Measurements from ENCODE around the gene SULF2. TPM values are rescaled to one million over a fixed set of nuclear protein-coding genes. Genes with fewer than 3 reads are reported as not detected.

The SULF2 gene
- total and polyA plus RNA-seq, 2 donors (not counting 1 experiment from before 2014, with no cell fraction given), result 1.2 to 1.7 TPM

DNA sequence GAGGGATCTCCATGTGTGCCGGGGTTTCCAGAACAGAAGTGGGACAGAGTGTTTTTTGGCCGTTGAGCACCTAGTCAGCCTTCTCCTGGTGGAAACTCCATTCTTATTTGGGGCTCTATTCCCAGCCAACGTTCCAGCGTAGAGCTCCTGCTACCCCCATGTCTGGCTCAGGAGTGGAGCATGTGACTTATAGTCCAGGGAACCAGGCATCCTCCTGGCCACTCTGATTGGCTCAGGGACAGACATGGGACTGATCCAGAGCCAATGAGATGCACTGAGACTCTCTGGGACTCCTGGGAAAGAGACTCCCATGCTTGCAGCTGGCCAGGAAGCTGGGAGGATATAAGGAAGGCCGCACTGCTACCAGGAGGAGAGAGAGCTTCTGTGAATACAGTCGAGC, 87.1 kb downstream of the SULF2 start:
- Mint-ChIP-seq H3K4me3 (no peak overlapping the region), H3K27ac (no peak overlapping the region), H3K27me3 (peaks cover 5% of the 10 kb centered on the region), H3K9me3 (ENCODE audit: insufficient read depth) (peaks cover 2% of the 10 kb centered on the region), H3K4me1 (peaks cover 1% of the 10 kb centered on the region)
- H2AFZ ChIP-seq (ENCODE audit: insufficient read depth, low read depth, low read length, poor library complexity, severe bottlenecking), result no peak overlapping the region
- ATAC-seq (ENCODE audit: low read depth), result no peak
- ChIA-PET CTCF (interaction anchor here (1.0 to 1.6 kb wide), 2 partner anchors 19 to 922 kb away, joined by 4 to 7 read pairs; no protein-coding TSS in a partner anchor), POLR2A (no interaction called here)
- peaks cover 0 to 26% (median 5%) of the 10 kb centered on the region in 3 donors for H3K9me3 ChIP-seq (ENCODE audit: control extremely low read depth in 1 of 3, control insufficient read depth in 2 of 3, insufficient read depth in 1 of 3, low read length in 2 of 3)
- H3K27me3 ChIP-seq (replicated peaks in 1 of 4; ENCODE audit: control extremely low read depth in 1 of 4, control insufficient read depth in 3 of 4, insufficient read depth in 4 of 4, low read length in 3 of 4), result no peaks in the 10 kb centered on the region
- no peaks in the 10 kb centered on the region for H4K20me1 ChIP-seq (ENCODE audit: control insufficient read depth, insufficient read depth, low read length, poor library complexity, severe bottlenecking)
- H3K4me1 ChIP-seq (ENCODE audit: control insufficient read depth in 2 of 2, insufficient read depth in 2 of 2, low read length in 2 of 2), result no peaks in the 10 kb centered on the region
- no peak overlapping the region for H3K4me2 ChIP-seq (replicated peaks; ENCODE audit: low read depth, low read length, poor library complexity, severe bottlenecking)
- H3K79me2 ChIP-seq (ENCODE audit: control insufficient read depth, insufficient read depth, low read length), result no peaks in the 10 kb centered on the region
- WGBS (ENCODE audit: insufficient coverage), result 88% methylated on average over 5 of the region's 6 CpGs
- H3K36me3 ChIP-seq (replicated peaks in 1 of 2; ENCODE audit: control extremely low read depth in 1 of 2, control insufficient read depth in 1 of 2, extremely low read depth in 1 of 2, insufficient read depth in 2 of 2, low read length in 1 of 2), result no peaks in the 10 kb centered on the region
- TF ChIP-seq, protein P1, sequence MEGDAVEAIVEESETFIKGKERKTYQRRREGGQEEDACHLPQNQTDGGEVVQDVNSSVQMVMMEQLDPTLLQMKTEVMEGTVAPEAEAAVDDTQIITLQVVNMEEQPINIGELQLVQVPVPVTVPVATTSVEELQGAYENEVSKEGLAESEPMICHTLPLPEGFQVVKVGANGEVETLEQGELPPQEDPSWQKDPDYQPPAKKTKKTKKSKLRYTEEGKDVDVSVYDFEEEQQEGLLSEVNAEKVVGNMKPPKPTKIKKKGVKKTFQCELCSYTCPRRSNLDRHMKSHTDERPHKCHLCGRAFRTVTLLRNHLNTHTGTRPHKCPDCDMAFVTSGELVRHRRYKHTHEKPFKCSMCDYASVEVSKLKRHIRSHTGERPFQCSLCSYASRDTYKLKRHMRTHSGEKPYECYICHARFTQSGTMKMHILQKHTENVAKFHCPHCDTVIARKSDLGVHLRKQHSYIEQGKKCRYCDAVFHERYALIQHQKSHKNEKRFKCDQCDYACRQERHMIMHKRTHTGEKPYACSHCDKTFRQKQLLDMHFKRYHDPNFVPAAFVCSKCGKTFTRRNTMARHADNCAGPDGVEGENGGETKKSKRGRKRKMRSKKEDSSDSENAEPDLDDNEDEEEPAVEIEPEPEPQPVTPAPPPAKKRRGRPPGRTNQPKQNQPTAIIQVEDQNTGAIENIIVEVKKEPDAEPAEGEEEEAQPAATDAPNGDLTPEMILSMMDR (IDR thresholded peaks at IDR 0.05), result no peak
- TF ChIP-seq EZH2 (IDR thresholded peaks at IDR 0.05; ENCODE audit: borderline replicate concordance, insufficient read depth, low read depth, low read length, poor library complexity, severe bottlenecking), result no peak
- H3K4me3 ChIP-seq (ENCODE audit: control extremely low read depth in 1 of 5, extremely low read depth in 1 of 5, insufficient read depth in 1 of 5, low read depth in 2 of 5, low read length in 4 of 5), result no peak overlapping the region
- intact Hi-C loops (cut with micrococcal nuclease), result no loop called here
- H3K27ac ChIP-seq (ENCODE audit: low read length in 2 of 2), result no peak overlapping the region
- no peak for DNase-seq
- no peak overlapping the region for H3K9ac ChIP-seq (ENCODE audit: low read length)

DNA sequence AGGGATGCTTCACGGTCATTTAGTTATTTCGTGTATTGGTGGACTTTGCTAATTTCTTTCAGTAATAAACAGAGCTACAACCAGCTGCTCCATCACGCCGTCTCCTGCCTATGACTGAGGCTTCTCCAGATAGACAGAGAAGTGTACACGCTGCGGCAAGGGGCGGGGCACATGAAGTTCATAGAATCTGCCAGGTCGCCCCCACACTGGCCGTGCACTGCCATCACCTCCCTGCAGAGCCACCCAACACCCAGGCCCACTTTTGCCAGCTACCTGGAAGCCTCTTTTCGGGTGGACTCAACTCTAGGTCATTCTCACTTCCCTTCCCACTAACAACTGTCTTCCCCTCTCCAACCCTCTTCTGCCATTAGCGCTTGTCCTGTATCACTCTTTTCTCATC, 88.4 kb downstream of the SULF2 start:
- Mint-ChIP-seq H3K27me3 (peaks cover 5% of the 10 kb centered on the region), H3K4me1 (peaks cover 1% of the 10 kb centered on the region), H3K27ac (no peak overlapping the region), H3K4me3 (no peak overlapping the region), H3K9me3 (ENCODE audit: insufficient read depth) (peaks cover 2% of the 10 kb centered on the region)
- no peak for ATAC-seq (ENCODE audit: low read depth)
- H3K4me2 ChIP-seq (replicated peaks; ENCODE audit: low read depth, low read length, poor library complexity, severe bottlenecking), result no peak overlapping the region
- intact Hi-C loops (cut with micrococcal nuclease), result no loop called here
- H4K20me1 ChIP-seq (ENCODE audit: control insufficient read depth, insufficient read depth, low read length, poor library complexity, severe bottlenecking), result no peaks in the 10 kb centered on the region
- no peaks in the 10 kb centered on the region for H3K36me3 ChIP-seq (replicated peaks in 1 of 2; ENCODE audit: control extremely low read depth in 1 of 2, control insufficient read depth in 1 of 2, extremely low read depth in 1 of 2, insufficient read depth in 2 of 2, low read length in 1 of 2)
- TF ChIP-seq EZH2 (IDR thresholded peaks at IDR 0.05; ENCODE audit: borderline replicate concordance, insufficient read depth, low read depth, low read length, poor library complexity, severe bottlenecking), result no peak
- TF ChIP-seq, protein P1 (IDR thresholded peaks at IDR 0.05), result no peak
- H2AFZ ChIP-seq (ENCODE audit: insufficient read depth, low read depth, low read length, poor library complexity, severe bottlenecking), result no peak overlapping the region
- H3K9ac ChIP-seq (ENCODE audit: low read length), result no peak overlapping the region
- H3K27ac ChIP-seq (ENCODE audit: low read length in 2 of 2), result no peak overlapping the region
- POLR2A ChIA-PET, result no interaction called here
- no peaks in the 10 kb centered on the region for H3K4me1 ChIP-seq (ENCODE audit: control insufficient read depth in 2 of 2, insufficient read depth in 2 of 2, low read length in 2 of 2)
- WGBS (ENCODE audit: insufficient coverage), result 97% methylated on average over 11 of the region's 11 CpGs
- no peaks in the 10 kb centered on the region for H3K79me2 ChIP-seq (ENCODE audit: control insufficient read depth, insufficient read depth, low read length)
- no peak for DNase-seq
- no peaks in the 10 kb centered on the region for H3K27me3 ChIP-seq (replicated peaks in 1 of 4; ENCODE audit: control extremely low read depth in 1 of 4, control insufficient read depth in 3 of 4, insufficient read depth in 4 of 4, low read length in 3 of 4)
- CTCF ChIA-PET, result interaction anchor here (0.6 kb wide), 1 partner anchor 835 kb away, joined by 3 read pairs; no protein-coding TSS in a partner anchor
- H3K9me3 ChIP-seq (ENCODE audit: control extremely low read depth in 1 of 3, control insufficient read depth in 2 of 3, insufficient read depth in 1 of 3, low read length in 2 of 3), result peaks cover 0 to 35% (median 9%) of the 10 kb centered on the region in 3 donors
- no peak overlapping the region for H3K4me3 ChIP-seq (ENCODE audit: control extremely low read depth in 1 of 5, extremely low read depth in 1 of 5, insufficient read depth in 1 of 5, low read depth in 2 of 5, low read length in 4 of 5)
